Stimulated activated CD4-positive, alpha-beta T cell treated with anti-CD3 and anti-CD28 coated beads, TNF-alpha, amount 100 ng/mL, for 1 hour (primary cell): ENCODE measurements around the gene DCK.
"Not testable (repeated sequence)": the region's sequence is repeated elsewhere in the genome, so short reads cannot be mapped to it uniquely, and the experiment has no call there.

ENCODE experiments used
- DNase-seq, 3 donors: peaks; one replicate each; pipeline ENCODE4 v3.0.0-alpha.2; 2020; ENCODE audit warnings: low read depth in 3 of 3, low spot score in 1 of 3

DCK gene

GRCh38 chr4:70999639-71000038, 6.2 kb downstream of the DCK start:
- not testable (repeated sequence) for DNase-seq

- not testable (repeated sequence) for DNase-seq
These were observed 7.9 kb downstream of the DCK start for GRCh38 chr4:71001363-71001762.

GRCh38 chr4:71004281-71004851, 10.9 kb downstream of the DCK start:
- DNase-seq = peak in 1 of 3 donors; percentile 31

GRCh38 chr4:71005025-71005424, 11.6 kb downstream of the DCK start:
- DNase-seq = not testable (repeated sequence)

- no peak for DNase-seq
These were observed 12.9 kb downstream of the DCK start for GRCh38 chr4:71006203-71006907.

GRCh38 chr4:71008196-71008595, 14.7 kb downstream of the DCK start:
- DNase-seq = no peak

- no peak for DNase-seq
These were observed 15.6 kb downstream of the DCK start for GRCh38 chr4:71009086-71009485.

GRCh38 chr4:71009890-71010588, 16.6 kb downstream of the DCK start:
- DNase-seq = no peak

GRCh38 chr4:71011451-71011850, 18.0 kb downstream of the DCK start:
- DNase-seq = no peak

GRCh38 chr4:71017391-71017790, 23.9 kb downstream of the DCK start:
- DNase-seq = not testable (repeated sequence)

GRCh38 chr4:71020611-71021010, 27.2 kb downstream of the DCK start:
- DNase-seq = no peak

- DNase-seq = no peak
These were observed 32.2 kb downstream of the DCK start for GRCh38 chr4:71025654-71026053.

- DNase-seq = no peak
These were observed 32.6 kb downstream of the DCK start for GRCh38 chr4:71026086-71026485.

GRCh38 chr4:71027611-71028010, 34.2 kb downstream of the DCK start:
- DNase-seq = no peak

- no peak for DNase-seq
These were observed 36.1 kb downstream of the DCK start for GRCh38 chr4:71029504-71029903.

- DNase-seq = not testable (repeated sequence)
These were observed 38.7 kb downstream of the DCK start for GRCh38 chr4:71032106-71032505.

- DNase-seq = no peak
These were observed 51.8 kb downstream of the DCK start for GRCh38 chr4:71045256-71045655.

- no peak for DNase-seq
These were observed 55.9 kb downstream of the DCK start for GRCh38 chr4:71049395-71049794.

- no peak for DNase-seq
These were observed 57.4 kb downstream of the DCK start for GRCh38 chr4:71050809-71051208.

GRCh38 chr4:71052034-71052433, 58.6 kb downstream of the DCK start:
- DNase-seq = no peak

GRCh38 chr4:71052716-71053115, 59.3 kb downstream of the DCK start:
- DNase-seq = no peak

GRCh38 chr4:71053613-71054012, 60.2 kb downstream of the DCK start:
- DNase-seq = not testable (repeated sequence)
